K562 (cell line): ENCODE data around the gene MYBPC3. TPM values are rescaled to one million over a fixed set of nuclear protein-coding genes. Genes with fewer than 3 reads are reported as not detected.

Source experiments
- ATAC-seq: fragments of 200-7000 bp; cut with Tn5 transposase; 3 replicates; pipeline ENCODE4 v1.9.1; 2020; ENCODE audit warnings: moderate library complexity
- BruUV-seq: library from RNA; stranded (reverse); fragments of 400-500 nt; replicated peaks from 2 replicates; lab custom pipeline; 2021; lab: Mats Ljungman, UMichigan
- CTCF ChIA-PET: fragments of 300-600 bp; formaldehyde crosslinking; extraction: SDS; loops from one replicate; lab custom pipeline; 2021; ENCODE audit warnings: low intra/inter-chr PET ratio; lab: Yijun Ruan, JAX
- POLR2A ChIA-PET: fragments of 300-600, 350-650 bp; sonication (Branson Sonifier 250); formaldehyde crosslinking; extraction: SDS; loops from one replicate; lab custom pipeline; 2021; ENCODE audit warnings: antibody characterized with exemption, inconsistent platforms; lab: Yijun Ruan, JAX
- DNase-seq, 4 experiments: peaks; one replicate each; pipeline versions ENCODE4 v3.0.0 to v3.0.0-alpha.2; 2011 to 2018; ENCODE audit warnings: low spot score in 3 of 4, mixed read lengths in 3 of 4; ENCODE audit errors: extremely low read depth in 1 of 4
- FAIRE-seq: peaks from 2 replicates; lab custom pipeline; 2011; peaks lifted over from hg19 to GRCh38; lab: Jason Lieb, UNC
- H2AFZ ChIP-seq: 2 replicates; pipeline ENCODE4 v1.6.0; 2011; ENCODE audit warnings: low read depth, low read length, control low read depth, inconsistent platforms
- H3K27ac ChIP-seq: fragments of 200-600 bp; 3 replicates; pipeline ENCODE4 v1.8.0; 2011; ENCODE audit warnings: low read depth, mild to moderate bottlenecking, control low read depth, inconsistent platforms, low read length, moderate library complexity, mixed read lengths; ENCODE audit errors: extremely low read depth
- H3K27me3 ChIP-seq, 2 experiments: fragments of 300-600 bp in 1 of 2; 2 replicates in 1 of 2; 3 replicates in 1 of 2; pipeline versions ENCODE4 v1.6.0 to v1.8.0; 2011; ENCODE audit warnings: inconsistent platforms in 2 of 2, low read length in 2 of 2, mild to moderate bottlenecking in 1 of 2, mixed read lengths in 1 of 2, moderate library complexity in 1 of 2; ENCODE audit not compliant: control insufficient read depth in 2 of 2, insufficient read depth in 2 of 2
- H3K36me3 ChIP-seq: fragments of 300-600 bp; 3 replicates; pipeline ENCODE4 v1.8.0; 2011; ENCODE audit warnings: mild to moderate bottlenecking, low read length, inconsistent platforms; ENCODE audit not compliant: control insufficient read depth, insufficient read depth
- H3K4me1 ChIP-seq, 2 experiments: fragments of 200-600 bp in 1 of 2; replicated peaks in 1 of 2; 2 replicates in 1 of 2; 3 replicates in 1 of 2; pipeline versions ENCODE4 v1.5.1 to v1.8.0; 2011; ENCODE audit warnings: inconsistent platforms in 2 of 2, low read length in 2 of 2, mild to moderate bottlenecking in 1 of 2, mixed read lengths in 1 of 2, moderate library complexity in 1 of 2; ENCODE audit not compliant: control insufficient read depth in 2 of 2, insufficient read depth in 2 of 2
- H3K4me2 ChIP-seq: 2 replicates; pipeline ENCODE4 v1.6.1; 2011; ENCODE audit warnings: low read length, control low read depth, inconsistent platforms, mixed read lengths; ENCODE audit not compliant: insufficient read depth
- H3K4me3 ChIP-seq: fragments of 200-600 bp; sonication (generic), shearing (Covaris generic); 2 replicates; pipeline ENCODE4 v1.5.1; 2016; ENCODE audit warnings: control low read depth, inconsistent platforms
- H3K79me2 ChIP-seq: fragments of 200-600 bp; 3 replicates; pipeline ENCODE4 v1.8.0; 2011; ENCODE audit warnings: low read length, inconsistent platforms; ENCODE audit not compliant: control insufficient read depth, insufficient read depth
- H3K9ac ChIP-seq, 2 experiments: 2 replicates each; pipeline versions ENCODE4 v1.6.0 to v1.6.1; 2011; ENCODE audit warnings: low read depth in 2 of 2, low read length in 2 of 2, control low read depth in 1 of 2, inconsistent platforms in 1 of 2, mild to moderate bottlenecking in 1 of 2, mixed read lengths in 1 of 2; ENCODE audit not compliant: insufficient read depth in 1 of 2
- H3K9me1 ChIP-seq: one replicate; pipeline ENCODE4 v1.6.0; 2011; ENCODE audit warnings: inconsistent platforms, mild to moderate bottlenecking, low read length, moderate library complexity; ENCODE audit not compliant: control insufficient read depth, insufficient read depth
- H3K9me3 ChIP-seq: replicated peaks from 2 replicates; pipeline ENCODE4 v1.5.1; 2011; ENCODE audit warnings: low read depth, low read length, inconsistent platforms; ENCODE audit not compliant: control insufficient read depth, insufficient read depth
- H4K20me1 ChIP-seq: replicated peaks from 2 replicates; pipeline ENCODE4 v1.6.1; 2011; ENCODE audit warnings: low read length, inconsistent platforms, mixed read lengths; ENCODE audit not compliant: control insufficient read depth, insufficient read depth
- ARID1B ChIP-seq: fragments of 450-650 bp; IDR thresholded peaks from 2 replicates; pipeline ENCODE4 v1.6.1; 2016; ENCODE audit warnings: antibody characterized with exemption, mild to moderate bottlenecking, inconsistent platforms
- CBFA2T3 ChIP-seq: fragments of 450-650 bp; IDR thresholded peaks from 2 replicates; pipeline ENCODE4 v1.6.1; 2017
- DPF2 ChIP-seq: fragments of 450-650 bp; IDR thresholded peaks from 2 replicates; pipeline ENCODE4 v1.6.1; 2016
- EGR1 ChIP-seq: fragments of 450-650 bp; conservative IDR thresholded peaks from 2 replicates; pipeline ENCODE4 v1.6.1; 2017; ENCODE audit warnings: mild to moderate bottlenecking
- FOXP1 ChIP-seq: sonication (generic); formaldehyde crosslinking; IDR thresholded peaks from 2 replicates; pipeline ENCODE4 v1.8.0; 2022; ENCODE audit warnings: mild to moderate bottlenecking, missing genetic modification reagents
- HDAC1 ChIP-seq, 2 experiments: fragments of 450-650 bp; IDR thresholded peaks; 2 replicates each; pipeline ENCODE4 v1.6.1; 2016 to 2017; ENCODE audit warnings: inconsistent platforms in 1 of 2, mild to moderate bottlenecking in 1 of 2, moderate library complexity in 1 of 2
- HDAC2 ChIP-seq: fragments of 450-650 bp; IDR thresholded peaks from 2 replicates; pipeline ENCODE4 v1.6.1; 2016; ENCODE audit warnings: mild to moderate bottlenecking
- KDM1A ChIP-seq, 2 experiments: fragments of 450-650 bp; IDR thresholded peaks; 2 replicates each; pipeline ENCODE4 v1.6.1; 2016; ENCODE audit warnings: mild to moderate bottlenecking in 2 of 2
- MEIS2 ChIP-seq: fragments of 450-650 bp; IDR thresholded peaks from 2 replicates; pipeline ENCODE4 v1.6.1; 2014; ENCODE audit warnings: mild to moderate bottlenecking; ENCODE audit not compliant: partially characterized antibody
- NFIC ChIP-seq: fragments of 450-650 bp; IDR thresholded peaks from 2 replicates; pipeline ENCODE4 v1.6.1; 2017; ENCODE audit warnings: mild to moderate bottlenecking, inconsistent platforms
- RCOR1 ChIP-seq, 2 experiments: IDR thresholded peaks; 2 replicates each; pipeline ENCODE4 v1.6.1; 2012; ENCODE audit warnings: low read depth in 2 of 2, low read length in 2 of 2, borderline replicate concordance in 1 of 2, improper control_type of control experiment in 1 of 2
- SMAD4 ChIP-seq: fragments of 250-450 bp; sonication (Bioruptor Pico); conservative IDR thresholded peaks from 2 replicates; pipeline ENCODE4 v1.8.0; 2021; ENCODE audit warnings: inconsistent platforms, mild to moderate bottlenecking, moderate library complexity
- SOX6 ChIP-seq: fragments of 450-650 bp; IDR thresholded peaks from 2 replicates; pipeline ENCODE4 v1.6.1; 2014; ENCODE audit warnings: mild to moderate bottlenecking
- XRCC5 ChIP-seq: fragments of 200-400 bp; formaldehyde crosslinking; IDR thresholded peaks from 2 replicates; pipeline ENCODE4 v1.6.1; 2017; ENCODE audit warnings: low read depth, mild to moderate bottlenecking, low read length
- ZBTB1 ChIP-seq: sonication (generic); formaldehyde crosslinking; IDR thresholded peaks from 2 replicates; pipeline ENCODE4 v1.8.1; 2023; ENCODE audit warnings: missing genetic modification reagents, low read depth, mild to moderate bottlenecking, borderline replicate concordance
- WGBS: fragments of 100-300 bp; shearing (Covaris generic); methylation state at CpG from one replicate; pipeline ENCODE4 v1.1.6; 2016; ENCODE audit warnings: low coverage, mixed read lengths; ENCODE audit not compliant: insufficient coverage; ENCODE audit errors: missing lambda C conversion rate; 5-methylcytosine and 5-hydroxymethylcytosine counted together
- in situ Hi-C: fragments of 300-500 bp; cut with MboI; formaldehyde crosslinking; loops from 4 replicates; pipeline ENCODE4 v1.15.0; 2018; ENCODE audit warnings: inconsistent platforms, mixed read lengths
- intact Hi-C: fragments of 100-400 bp; cut with micrococcal nuclease; formaldehyde crosslinking; loops from 2 replicates; pipeline ENCODE4 v1.14.2; 2022
- polyA plus RNA-seq, 8 experiments: library from polyadenylated mRNA; depleted of rRNA in 4 of 8; stranded (reverse) in 5 of 8; unstranded in 3 of 8; fragments of >200 nt; fragmentation: Nextera tagmentation in 2 of 8; fragmentation: Illumina TruSeq in 1 of 8; extraction: Ambion mirVana in 2 of 8; extraction: Trizol in 1 of 8; gene quantifications; 2 replicates each; pipeline versions ENCODE4 v1.2.1 to v1.2.3, GENCODE V29; 2011 to 2014; ENCODE audit warnings: inconsistent platforms in 1 of 8, missing spikeins in 1 of 8
- total RNA-seq, 7 experiments: library from RNA; depleted of rRNA in 6 of 7; stranded (reverse); fragments of >200 nt in 6 of 7; fragmentation: Illumina TruSeq in 2 of 7; extraction: Trizol in 2 of 7; gene quantifications; 2 replicates each; pipeline versions ENCODE4 v1.2.1 to v1.2.3, GENCODE V29; 2011 to 2021; ENCODE audit warnings: low replicate concordance in 1 of 7
- TF ChIP-seq, protein P1 (sequence below): fragments of 450-650 bp; IDR thresholded peaks from 2 replicates; pipeline ENCODE4 v1.6.1; 2016

MYBPC3 gene
- total and polyA plus RNA-seq, 9 of the 15 experiments (the other 6 are each of a cell fraction or from before 2014, with no cell fraction given) = 0.01 TPM; not detected in 8

- no peak overlapping the region for H3K4me2 ChIP-seq
- BruUV-seq = no TSS peak
- H4K20me1 ChIP-seq = no peaks in the 10 kb centered on the region
- TF ChIP-seq EGR1 = 0 out of 2 replicates have a peak, but pooled peaks have one; percentile 23
- TF ChIP-seq RCOR1 (IDR thresholded peaks at IDR 0.05; ENCODE audit: borderline replicate concordance in 1 of 2, low read depth in 2 of 2, low read length in 2 of 2) = no peak
- TF ChIP-seq, all 486 proteins: peak for 1
- no peak overlapping the region; a peak in 1 of 4 replicates for H3K9ac ChIP-seq
- CTCF ChIA-PET = interaction anchor here (1.8 kb wide), 1 partner anchor 36 kb away, joined by 11 read pairs; the partner anchor contains the start of gene SLC39A13
- no peaks in the 10 kb centered on the region for H3K27me3 ChIP-seq
- H3K4me3 ChIP-seq = no peak overlapping the region
- DNase-seq (no peak), ATAC-seq (no peak), FAIRE-seq (no peak)
- no peaks in the 10 kb centered on the region for H3K9me1 ChIP-seq
- H3K79me2 ChIP-seq = peaks cover 17% of the 10 kb centered on the region
- in situ Hi-C loops = loop anchor here (5.0 kb wide), 1 partner anchor 35 kb away; the partner anchor contains the start of gene SLC39A13
- POLR2A ChIA-PET = no interaction called here
- no peak overlapping the region for H2AFZ ChIP-seq
- peaks cover 25 to 39% of the 10 kb centered on the region in 2 experiments for H3K4me1 ChIP-seq
- H3K36me3 ChIP-seq = peaks cover 15% of the 10 kb centered on the region; the same call in 1 of the 3 replicates
- no peaks in the 10 kb centered on the region for H3K9me3 ChIP-seq
- H3K27ac ChIP-seq = no peak overlapping the region
- intact Hi-C loops = loop anchor here (10.0 kb wide), 1 partner anchor 242 kb away; no protein-coding TSS in a partner anchor
- 65% methylated on average over 7 of the region's 7 CpGs for WGBS
Measured at GRCh38 chr11:47372422-47372821, 19.9 kb upstream of the MYBPC3 start.

GRCh38 chr11:47369676-47370075, 17.2 kb upstream of the MYBPC3 start:
- ChIA-PET POLR2A (interaction anchor here (0.7 to 1.1 kb wide), 3 partner anchors 11 to 978 kb away, joined by 3 to 5 read pairs (median 4); no protein-coding TSS in a partner anchor), CTCF (no interaction called here)
- FAIRE-seq = peak; percentile 35
- Histone ChIP-seq H2AFZ (peak overlapping the region; percentile 38; the same call in 1 of the 2 replicates), H3K36me3 (peaks cover 7% of the 10 kb centered on the region; the same call in 1 of the 3 replicates), H3K4me3 (no peak overlapping the region), H3K4me1 (peaks cover 12 to 26% of the 10 kb centered on the region in 2 experiments; a peak in 4 of 5 replicates), H3K27me3 (no peaks in the 10 kb centered on the region), H4K20me1 (no peaks in the 10 kb centered on the region), H3K27ac (no peak overlapping the region), H3K9ac (no peak overlapping the region; a peak in 1 of 4 replicates), H3K9me1 (no peaks in the 10 kb centered on the region), H3K9me3 (no peaks in the 10 kb centered on the region), H3K79me2 (no peaks in the 10 kb centered on the region), H3K4me2 (peak overlapping the region; percentile 31; the same call in 1 of the 2 replicates)
- no TSS peak for BruUV-seq
- intact Hi-C loops (loop anchor here (10.0 kb wide), 1 partner anchor 245 kb away; no protein-coding TSS in a partner anchor), in situ Hi-C loops (loop anchor here (5.0 kb wide), 1 partner anchor 38 kb away; the partner anchor contains the start of gene SLC39A13)
- 4% methylated on average over 3 of the region's 3 CpGs for WGBS
- peak in 1 of 4 experiments; percentile 40 for DNase-seq
- peak; percentile 12; the same call in 2 of the 3 replicates for ATAC-seq
- TF ChIP-seq FOXP1 (CRISPR knock-in tag) (no peak), HDAC1 (IDR thresholded peaks at IDR 0.05) (peak in 1 of 2 experiments; percentile 52; a peak in 2 of 4 replicates), MEIS2 (peak; percentile 45), DPF2 (peak; percentile 60), EGR1 (0 out of 2 replicates have a peak, but pooled peaks have one; percentile 39), NFIC (0 out of 2 replicates have a peak, but pooled peaks have one; percentile 4), HDAC2 (no peak), XRCC5 (no peak), RCOR1 (IDR thresholded peaks at IDR 0.05; ENCODE audit: borderline replicate concordance in 1 of 2, low read depth in 2 of 2, low read length in 2 of 2) (peak in 1 of 2 experiments; percentile 24; a peak in 1 of 4 replicates), ZBTB1 (CRISPR knock-in tag) (peak; percentile 86; the same call in 1 of the 2 replicates), SOX6 (peak; percentile 55; the same call in 1 of the 2 replicates), KDM1A (IDR thresholded peaks at IDR 0.05) (peak; percentile 63 to 74), SMAD4 (CRISPR knock-in tag) (no peak), ARID1B (peak; percentile 62), CBFA2T3 (peak; percentile 53)
- TF ChIP-seq, protein P1, sequence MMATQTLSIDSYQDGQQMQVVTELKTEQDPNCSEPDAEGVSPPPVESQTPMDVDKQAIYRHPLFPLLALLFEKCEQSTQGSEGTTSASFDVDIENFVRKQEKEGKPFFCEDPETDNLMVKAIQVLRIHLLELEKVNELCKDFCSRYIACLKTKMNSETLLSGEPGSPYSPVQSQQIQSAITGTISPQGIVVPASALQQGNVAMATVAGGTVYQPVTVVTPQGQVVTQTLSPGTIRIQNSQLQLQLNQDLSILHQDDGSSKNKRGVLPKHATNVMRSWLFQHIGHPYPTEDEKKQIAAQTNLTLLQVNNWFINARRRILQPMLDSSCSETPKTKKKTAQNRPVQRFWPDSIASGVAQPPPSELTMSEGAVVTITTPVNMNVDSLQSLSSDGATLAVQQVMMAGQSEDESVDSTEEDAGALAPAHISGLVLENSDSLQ = peak; percentile 34; the same call in 1 of the 2 replicates
